ENCODE measurements around the gene CNPPD1.

Gene CNPPD1

GRCh38 chr2:219176818-219177551 is at the start of gene CNPPD1:
Gene CNPPD1 (minus strand): TSS chr2:219176925. CDS start chr2:219176828, 97 bp downstream.
- peak; percentile 79 for DNase-seq (ENCODE audit: low read depth)
- TF ChIP-seq CTCF (IDR thresholded peaks at IDR 0.05; ENCODE audit: low read length, missing control alignments): no peak
- H3K4me3 ChIP-seq (replicated peaks; ENCODE audit: low read depth, low read length): peak within 1 kb of the TSS; percentile 61

GRCh38 chr2:219225350-219225749 is 48.6 kb upstream of the CNPPD1 start:
- DNase-seq (ENCODE audit: low read depth): no peak
- TF ChIP-seq CTCF (IDR thresholded peaks at IDR 0.05; ENCODE audit: low read length, missing control alignments): no peak
- H3K4me3 ChIP-seq (replicated peaks; ENCODE audit: low read depth, low read length): no peak overlapping the region

- no peak for TF ChIP-seq CTCF (IDR thresholded peaks at IDR 0.05; ENCODE audit: low read length, missing control alignments)
- no peak overlapping the region for H3K4me3 ChIP-seq (replicated peaks; ENCODE audit: low read depth, low read length)
These were observed 47.3 kb upstream of the CNPPD1 start for GRCh38 chr2:219223831-219224610.

GRCh38 chr2:219221957-219222518 is 45.3 kb upstream of the CNPPD1 start:
- no peak overlapping the region for H3K4me3 ChIP-seq (replicated peaks; ENCODE audit: low read depth, low read length)
- no peak for TF ChIP-seq CTCF (IDR thresholded peaks at IDR 0.05; ENCODE audit: low read length, missing control alignments)
- no peak for DNase-seq (ENCODE audit: low read depth)

More at GRCh38 chr2:219223831-219224610, 47.3 kb upstream of the CNPPD1 start:
- DNase-seq (ENCODE audit: low read depth): no peak

- no peak for DNase-seq (ENCODE audit: low read depth)
- TF ChIP-seq CTCF (IDR thresholded peaks at IDR 0.05; ENCODE audit: low read length, missing control alignments): no peak
- H3K4me3 ChIP-seq (replicated peaks; ENCODE audit: low read depth, low read length): no peak overlapping the region
These were observed 44.1 kb upstream of the CNPPD1 start for GRCh38 chr2:219220652-219221402.

- no peak for TF ChIP-seq CTCF (IDR thresholded peaks at IDR 0.05; ENCODE audit: low read length, missing control alignments)
- DNase-seq (ENCODE audit: low read depth): no peak
- H3K4me3 ChIP-seq (replicated peaks; ENCODE audit: low read depth, low read length): no peak overlapping the region
These were observed 43.2 kb upstream of the CNPPD1 start for GRCh38 chr2:219219784-219220532.
